Activated naive CD8-positive, alpha-beta T cell treated with anti-CD3 and anti-CD28 coated beads, Interleukin-2, amount 10 ng/mL, durations not matched to agents 7 days and 5 days (primary cell): ENCODE measurements around the gene TLE5. TPM values are rescaled to one million over a fixed set of nuclear protein-coding genes. Genes with fewer than 3 reads are reported as not detected.

Experiments used
- ATAC-seq: fragments of 150-1000 bp; cut with Tn5 transposase; one replicate; pipeline ENCODE4 v1.10.0; 2021; ENCODE audit warnings: low read depth, moderate library complexity
- POLR2A ChIA-PET: fragments of 350-600 bp; sonication (Branson Sonifier 250); formaldehyde crosslinking; loops from one replicate; lab custom pipeline; 2021; ENCODE audit warnings: antibody characterized with exemption; lab: Charles Lee
- DNase-seq: peaks from one replicate; pipeline ENCODE4 v3.0.0; 2021
- H3K27ac Mint-ChIP-seq: one replicate; pipeline ENCODE4 v1.8.0; 2022; ENCODE audit warnings: mild to moderate bottlenecking, mixed read lengths
- H3K27me3 Mint-ChIP-seq: one replicate; pipeline ENCODE4 v1.8.0; 2022; ENCODE audit warnings: mild to moderate bottlenecking, moderate library complexity, mixed read lengths
- H3K36me3 Mint-ChIP-seq: one replicate; pipeline ENCODE4 v1.8.0; 2021; ENCODE audit warnings: mild to moderate bottlenecking, mixed read lengths
- H3K4me1 Mint-ChIP-seq: one replicate; pipeline ENCODE4 v1.8.0; 2021; ENCODE audit warnings: mixed read lengths
- H3K4me3 Mint-ChIP-seq: one replicate; pipeline ENCODE4 v1.8.0; 2022; ENCODE audit warnings: mild to moderate bottlenecking, moderate library complexity, mixed read lengths
- H3K9me3 Mint-ChIP-seq: one replicate; pipeline ENCODE4 v1.8.0; 2021; ENCODE audit warnings: mixed read lengths
- total RNA-seq, 2 experiments: library from RNA; stranded (reverse); gene quantifications; one replicate each; pipeline ENCODE4 v1.2.3, GENCODE V29; 2021

TLE5 gene
- total RNA-seq, 2 experiments from 2014 or later: 697 to 718 TPM

- no peak for DNase-seq
- H3K27ac Mint-ChIP-seq: no peak overlapping the region
- H3K4me3 Mint-ChIP-seq: no peak overlapping the region
- POLR2A ChIA-PET: no interaction called here
- no peaks in the 10 kb centered on the region for H3K9me3 Mint-ChIP-seq
- no peaks in the 10 kb centered on the region for H3K36me3 Mint-ChIP-seq
- H3K27me3 Mint-ChIP-seq: peaks cover 16% of the 10 kb centered on the region
- no peak for ATAC-seq
- H3K4me1 Mint-ChIP-seq: peaks cover 9% of the 10 kb centered on the region
Observed at GRCh38 chr19:3100747-3101730, 38.7 kb upstream of the TLE5 start.

GRCh38 chr19:3100331-3100730, 38.0 kb upstream of the TLE5 start:
- no peak overlapping the region for H3K4me3 Mint-ChIP-seq

GRCh38 chr19:3099347-3100145, 37.3 kb upstream of the TLE5 start:
- POLR2A ChIA-PET: interaction anchor here (0.5 to 1.5 kb wide), 2 partner anchors 64 to 1122 kb away, joined by 3 to 4 read pairs; no protein-coding TSS in a partner anchor
- peaks cover 18% of the 10 kb centered on the region for H3K4me1 Mint-ChIP-seq
- DNase-seq (peak; percentile 28), ATAC-seq (no peak)
- H3K4me3 Mint-ChIP-seq: no peak overlapping the region
- no peaks in the 10 kb centered on the region for H3K9me3 Mint-ChIP-seq
- H3K36me3 Mint-ChIP-seq: no peaks in the 10 kb centered on the region
- H3K27me3 Mint-ChIP-seq: peaks cover 28% of the 10 kb centered on the region
- H3K27ac Mint-ChIP-seq: no peak overlapping the region

More at GRCh38 chr19:3100331-3100730, 38.0 kb upstream of the TLE5 start:
- H3K27ac Mint-ChIP-seq: no peak overlapping the region
- peaks cover 15% of the 10 kb centered on the region for H3K4me1 Mint-ChIP-seq
- POLR2A ChIA-PET: interaction anchor here (0.5 kb wide), 1 partner anchor 1123 kb away, joined by 3 read pairs; no protein-coding TSS in a partner anchor
- ATAC-seq (no peak), DNase-seq (no peak)
- H3K9me3 Mint-ChIP-seq: no peaks in the 10 kb centered on the region
- H3K36me3 Mint-ChIP-seq: no peaks in the 10 kb centered on the region
- H3K27me3 Mint-ChIP-seq: peaks cover 23% of the 10 kb centered on the region

- Mint-ChIP-seq H3K27ac (no peak overlapping the region), H3K9me3 (no peaks in the 10 kb centered on the region), H3K4me3 (peak overlapping the region; percentile 42), H3K36me3 (no peaks in the 10 kb centered on the region), H3K27me3 (peaks cover 28% of the 10 kb centered on the region), H3K4me1 (peaks cover 14% of the 10 kb centered on the region)
- ATAC-seq: peak; percentile 25
- POLR2A ChIA-PET: interaction anchor here (1.5 kb wide), 1 partner anchor 63 kb away, joined by 4 read pairs; no protein-coding TSS in a partner anchor
- DNase-seq: peak; percentile 42
Observed at GRCh38 chr19:3098515-3099346, 36.4 kb upstream of the TLE5 start.

GRCh38 chr19:3098141-3098514, 35.8 kb upstream of the TLE5 start:
- H3K4me1 Mint-ChIP-seq: peaks cover 14% of the 10 kb centered on the region
- ATAC-seq: no peak
- no peaks in the 10 kb centered on the region for H3K36me3 Mint-ChIP-seq
- H3K27me3 Mint-ChIP-seq: peaks cover 33% of the 10 kb centered on the region
- peak; percentile 29 for DNase-seq
- POLR2A ChIA-PET: interaction anchor here (1.5 kb wide), 1 partner anchor 62 kb away, joined by 4 read pairs; no protein-coding TSS in a partner anchor
- no peak overlapping the region for H3K27ac Mint-ChIP-seq
- no peaks in the 10 kb centered on the region for H3K9me3 Mint-ChIP-seq
- no peak overlapping the region for H3K4me3 Mint-ChIP-seq

GRCh38 chr19:3097442-3097871, 35.2 kb upstream of the TLE5 start:
- H3K4me3 Mint-ChIP-seq: no peak overlapping the region
- DNase-seq: no peak
- peaks cover 14% of the 10 kb centered on the region for H3K4me1 Mint-ChIP-seq
- no peaks in the 10 kb centered on the region for H3K9me3 Mint-ChIP-seq
- POLR2A ChIA-PET: interaction anchor here (0.5 kb wide), 1 partner anchor 359 kb away, joined by 6 read pairs; no protein-coding TSS in a partner anchor
- H3K36me3 Mint-ChIP-seq: no peaks in the 10 kb centered on the region
- no peak overlapping the region for H3K27ac Mint-ChIP-seq
- H3K27me3 Mint-ChIP-seq: peaks cover 34% of the 10 kb centered on the region
- no peak for ATAC-seq

GRCh38 chr19:3096902-3097326, 34.6 kb upstream of the TLE5 start:
- POLR2A ChIA-PET: interaction anchor here (0.5 kb wide), 1 partner anchor 358 kb away, joined by 6 read pairs; no protein-coding TSS in a partner anchor

GRCh38 chr19:3096267-3096901, 34.1 kb upstream of the TLE5 start:
- DNase-seq (no peak), ATAC-seq (no peak)
- Mint-ChIP-seq H3K27me3 (peaks cover 36% of the 10 kb centered on the region), H3K4me1 (peaks cover 14% of the 10 kb centered on the region), H3K9me3 (no peaks in the 10 kb centered on the region), H3K4me3 (no peak overlapping the region), H3K27ac (no peak overlapping the region), H3K36me3 (no peaks in the 10 kb centered on the region)
- POLR2A ChIA-PET: no interaction called here

More at GRCh38 chr19:3096902-3097326, 34.6 kb upstream of the TLE5 start:
- peaks cover 39% of the 10 kb centered on the region for H3K27me3 Mint-ChIP-seq
- H3K4me3 Mint-ChIP-seq: no peak overlapping the region
- H3K36me3 Mint-ChIP-seq: no peaks in the 10 kb centered on the region
- no peak overlapping the region for H3K27ac Mint-ChIP-seq
- DNase-seq (no peak), ATAC-seq (no peak)
- peaks cover 14% of the 10 kb centered on the region for H3K4me1 Mint-ChIP-seq
- no peaks in the 10 kb centered on the region for H3K9me3 Mint-ChIP-seq

GRCh38 chr19:3095441-3096191, 33.3 kb upstream of the TLE5 start:
- H3K27me3 Mint-ChIP-seq: peaks cover 39% of the 10 kb centered on the region
- H3K27ac Mint-ChIP-seq: no peak overlapping the region

GRCh38 chr19:3094601-3095440, 32.5 kb upstream of the TLE5 start:
- ATAC-seq: peak; percentile 38
- DNase-seq: no peak
- Mint-ChIP-seq H3K4me3 (peak overlapping the region; percentile 61), H3K27me3 (peaks cover 41% of the 10 kb centered on the region), H3K36me3 (no peaks in the 10 kb centered on the region), H3K4me1 (peaks cover 14% of the 10 kb centered on the region), H3K27ac (no peak overlapping the region), H3K9me3 (no peaks in the 10 kb centered on the region)
- POLR2A ChIA-PET: interaction anchor here (0.6 kb wide), 1 partner anchor 122 kb away, joined by 4 read pairs; no protein-coding TSS in a partner anchor

More at GRCh38 chr19:3095441-3096191, 33.3 kb upstream of the TLE5 start:
- ATAC-seq: no peak
- Mint-ChIP-seq H3K4me1 (peaks cover 14% of the 10 kb centered on the region), H3K36me3 (no peaks in the 10 kb centered on the region), H3K9me3 (no peaks in the 10 kb centered on the region), H3K4me3 (peak overlapping the region; percentile 61)
- DNase-seq: no peak
- POLR2A ChIA-PET: no interaction called here
